Effector CD4-positive, alpha-beta T cell (primary cell): Measurements from ENCODE around the gene NTSR2. TPM values are rescaled to one million over a fixed set of nuclear protein-coding genes. Genes with fewer than 3 reads are reported as not detected.

Experiments
- DNase-seq: peaks from one replicate; pipeline ENCODE4 v3.0.0-alpha.2; 2020
- total RNA-seq: gene quantifications from one replicate; lab custom pipeline; 2026; lab: John Stamatoyannopoulos, UW

Gene NTSR2, protein sequence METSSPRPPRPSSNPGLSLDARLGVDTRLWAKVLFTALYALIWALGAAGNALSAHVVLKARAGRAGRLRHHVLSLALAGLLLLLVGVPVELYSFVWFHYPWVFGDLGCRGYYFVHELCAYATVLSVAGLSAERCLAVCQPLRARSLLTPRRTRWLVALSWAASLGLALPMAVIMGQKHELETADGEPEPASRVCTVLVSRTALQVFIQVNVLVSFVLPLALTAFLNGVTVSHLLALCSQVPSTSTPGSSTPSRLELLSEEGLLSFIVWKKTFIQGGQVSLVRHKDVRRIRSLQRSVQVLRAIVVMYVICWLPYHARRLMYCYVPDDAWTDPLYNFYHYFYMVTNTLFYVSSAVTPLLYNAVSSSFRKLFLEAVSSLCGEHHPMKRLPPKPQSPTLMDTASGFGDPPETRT
- total RNA-seq: not detected

- DNase-seq: no peak
Observed at GRCh38 chr2:11669454-11670291, at the start of gene NTSR2. TSS of gene NTSR2 (minus strand) at chr2:11670195. CDS start at chr2:11670129, 66 bp downstream.

DNA sequence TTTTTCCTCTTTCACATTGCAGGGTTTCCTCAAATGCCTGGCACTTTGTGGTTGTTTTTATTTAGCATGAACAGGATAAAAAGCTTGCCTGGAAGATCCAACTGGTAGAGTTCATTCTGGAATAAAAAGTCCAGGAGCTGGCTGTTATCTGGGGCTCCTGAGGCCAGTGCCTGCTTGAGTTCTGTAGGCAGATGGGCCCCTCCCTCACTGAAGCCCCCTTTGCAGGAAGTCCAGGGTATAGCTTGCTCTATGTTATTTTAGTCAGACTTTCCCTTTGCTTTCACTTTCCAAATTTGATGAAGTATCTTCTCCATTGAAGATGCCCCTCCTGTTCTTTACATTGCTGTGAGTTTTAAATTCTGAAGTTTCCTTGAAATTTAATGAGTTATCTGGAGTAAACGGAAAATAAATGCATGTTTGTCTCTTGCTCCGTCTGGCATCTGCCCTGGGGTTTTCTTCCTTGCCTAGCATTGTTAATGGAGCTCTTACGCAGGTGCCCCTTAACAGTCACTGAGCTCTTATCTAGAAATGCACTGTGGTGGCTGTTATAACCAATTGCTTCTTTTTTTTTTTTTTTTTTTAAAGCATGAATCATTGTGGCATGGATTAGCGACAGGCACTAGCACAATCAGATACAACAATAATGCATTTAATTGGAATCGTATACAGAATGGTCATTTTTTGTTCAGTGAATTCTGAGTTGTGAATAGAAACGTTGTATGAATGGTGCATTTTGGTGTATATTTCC, 49.4 kb upstream of the NTSR2 start:
- DNase-seq: no peak

DNA sequence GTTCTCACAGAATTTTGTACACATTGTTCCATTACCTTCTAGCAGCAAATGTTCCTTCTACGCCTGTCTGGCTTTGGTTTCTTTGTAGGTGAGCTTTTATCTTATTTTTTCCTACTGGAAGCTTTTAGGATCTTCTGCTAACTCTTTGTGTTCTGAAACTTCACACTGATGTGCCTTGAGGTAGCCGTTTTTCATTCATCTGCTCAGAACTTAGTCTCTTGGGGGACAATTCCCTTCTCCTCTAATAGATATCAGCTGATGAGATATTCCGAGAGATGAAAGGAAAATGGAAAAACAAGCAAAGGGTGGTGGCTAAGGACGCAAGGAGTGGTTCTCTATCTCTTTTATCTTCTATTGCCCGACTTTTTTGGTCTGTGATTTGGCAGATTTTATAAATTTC, 48.6 kb upstream of the NTSR2 start:
- DNase-seq: no peak

DNA sequence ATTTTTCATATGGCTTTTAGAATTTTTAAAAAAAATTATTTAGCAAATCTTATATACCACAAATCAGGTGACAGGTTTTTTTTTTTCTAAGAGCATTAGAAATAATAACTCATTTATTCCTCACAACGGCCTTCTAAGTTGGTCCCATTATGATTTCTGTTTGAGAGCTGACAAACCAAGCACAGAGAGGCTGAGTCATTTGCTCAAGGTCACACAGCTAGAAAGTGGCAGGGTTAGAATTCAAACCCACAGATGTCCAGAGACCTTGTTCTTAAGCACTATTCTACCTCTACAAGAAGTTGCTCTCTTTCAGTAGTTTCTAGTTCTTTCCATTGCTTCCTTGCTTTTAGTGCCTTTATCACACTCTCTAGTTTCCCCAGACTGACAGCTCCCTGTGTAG, 47.6 kb upstream of the NTSR2 start:
- DNase-seq: no peak

GRCh38 chr2:11716689-11717321, 46.8 kb upstream of the NTSR2 start:
- DNase-seq: no peak

DNA sequence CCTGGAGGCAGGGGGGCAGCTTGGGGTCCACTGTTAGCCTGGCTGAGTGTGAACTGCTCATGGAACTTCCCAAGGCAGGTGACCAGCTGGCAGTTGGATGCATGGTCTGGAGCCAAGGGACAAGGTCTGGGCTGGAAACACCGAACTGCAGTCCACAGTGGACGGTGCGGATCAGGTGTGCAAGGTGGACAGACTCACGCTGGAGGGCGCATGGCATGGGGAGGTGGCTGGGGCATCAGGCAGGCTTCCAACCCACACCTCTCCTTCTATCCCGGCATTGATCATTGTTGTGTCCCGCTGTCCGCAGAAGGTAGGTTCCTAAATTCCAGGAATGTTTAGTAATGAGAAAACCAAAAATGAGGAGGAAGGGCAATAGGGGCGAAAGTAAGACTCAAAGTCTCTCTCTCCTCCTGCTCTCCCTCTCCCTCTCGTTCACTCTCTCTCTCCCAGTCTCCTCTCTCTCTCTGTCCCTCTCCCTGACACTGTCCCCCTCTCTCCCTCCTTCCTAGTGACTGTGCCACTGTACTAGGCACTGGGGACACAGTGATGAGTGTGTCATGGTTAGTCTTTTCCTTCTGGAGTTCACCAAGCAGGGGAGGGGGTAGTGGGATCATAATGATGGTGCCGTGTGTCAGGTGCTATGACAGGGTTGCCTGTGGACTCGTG, 46.1 kb upstream of the NTSR2 start:
- no peak for DNase-seq

- DNase-seq: no peak
Observed at GRCh38 chr2:11713815-11714214, 43.8 kb upstream of the NTSR2 start.

DNA sequence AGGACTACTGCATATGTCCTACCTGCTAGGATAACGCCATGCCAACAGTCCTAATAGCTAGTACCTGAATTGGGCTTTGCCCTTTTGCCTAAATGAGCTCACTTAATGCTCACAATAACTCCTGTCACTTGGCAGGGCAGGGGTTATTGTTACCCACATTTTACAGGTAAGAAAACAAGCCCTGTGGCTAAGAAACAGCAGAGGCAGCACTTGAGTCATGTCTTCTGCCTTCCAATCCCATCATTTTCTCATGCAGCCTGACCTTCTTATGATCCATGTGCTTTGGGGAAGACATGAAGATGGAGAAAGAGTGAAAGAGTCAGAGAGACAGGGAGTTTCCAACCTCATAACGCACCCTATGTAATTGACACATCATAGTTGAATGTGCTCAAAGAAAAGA, 42.9 kb upstream of the NTSR2 start:
- no peak for DNase-seq

- DNase-seq: no peak
Observed at GRCh38 chr2:11711751-11712150, 41.8 kb upstream of the NTSR2 start.

DNA sequence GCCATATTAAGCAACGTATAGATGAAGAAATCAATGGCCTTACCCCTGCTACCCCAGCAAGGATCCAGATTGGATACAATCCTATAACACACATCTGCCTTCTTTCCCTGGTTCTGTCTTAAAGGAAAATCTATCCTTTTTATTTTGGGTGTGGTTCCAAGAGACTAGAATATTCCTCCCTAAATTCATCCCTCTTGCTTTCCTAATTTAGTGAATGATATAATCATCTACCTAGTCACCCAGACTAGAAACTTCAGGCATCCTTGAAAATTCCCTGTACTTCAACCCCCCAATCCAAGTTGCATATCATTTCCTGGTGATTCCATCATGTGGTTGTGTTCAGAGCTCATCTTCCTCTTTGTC, 41.3 kb upstream of the NTSR2 start:
- DNase-seq: no peak

DNA sequence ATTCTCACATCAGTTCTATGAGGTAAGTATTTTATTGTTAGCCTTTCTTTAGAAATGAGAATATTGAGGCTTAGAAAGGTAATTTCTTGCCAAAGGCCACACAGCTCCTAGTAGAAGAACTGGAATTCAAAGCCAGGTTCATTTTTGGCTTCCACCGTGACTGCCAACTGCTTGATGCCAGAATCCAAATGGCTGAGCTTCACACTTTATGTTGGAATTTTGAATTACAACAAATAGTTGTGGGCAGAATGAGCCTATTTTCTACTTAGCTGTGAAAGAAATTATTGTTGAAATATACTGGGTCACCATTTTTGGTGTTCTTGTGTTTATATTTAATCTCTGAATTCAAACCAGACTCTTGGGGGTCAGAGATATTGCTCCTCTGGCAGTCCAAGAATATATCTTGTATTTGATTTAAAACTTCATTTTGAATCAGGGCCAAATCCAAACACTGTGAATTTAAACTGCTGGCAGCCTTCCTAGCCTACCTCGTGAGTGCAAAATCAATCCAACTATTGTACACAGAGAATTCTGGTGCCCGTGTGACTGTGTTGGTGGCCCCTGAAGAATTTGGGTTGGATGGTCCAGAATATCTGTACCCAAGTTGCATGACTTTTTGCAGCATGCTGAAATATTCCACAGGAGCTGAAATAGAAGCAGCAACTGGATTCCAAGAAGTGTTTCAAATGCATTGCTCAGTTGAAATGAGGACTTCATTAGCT, 40.8 kb upstream of the NTSR2 start:
- no peak for DNase-seq

GRCh38 chr2:11710210-11710609, 40.2 kb upstream of the NTSR2 start:
- DNase-seq: no peak

DNA sequence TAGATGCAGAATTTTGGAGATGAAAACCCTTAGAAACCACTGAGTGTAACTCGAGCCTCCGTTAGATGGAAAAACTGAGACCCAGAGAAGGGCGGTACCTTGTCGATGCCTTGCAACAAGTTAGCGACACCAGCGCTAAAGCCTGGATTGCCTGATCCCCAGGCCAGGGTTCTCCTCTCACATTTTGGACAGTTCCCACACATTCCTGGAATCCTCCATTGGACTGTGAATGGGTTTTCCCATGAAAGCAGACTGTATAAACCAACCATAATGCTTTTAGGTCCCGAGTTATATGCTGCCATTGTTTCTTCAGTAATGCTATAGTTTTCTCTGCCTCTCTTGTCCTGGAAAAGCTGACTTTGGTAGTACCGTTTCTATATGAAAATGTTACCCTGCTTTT, 39.3 kb upstream of the NTSR2 start:
- no peak for DNase-seq

- DNase-seq: no peak
Observed at GRCh38 chr2:11708106-11708505, 38.1 kb upstream of the NTSR2 start.

DNA sequence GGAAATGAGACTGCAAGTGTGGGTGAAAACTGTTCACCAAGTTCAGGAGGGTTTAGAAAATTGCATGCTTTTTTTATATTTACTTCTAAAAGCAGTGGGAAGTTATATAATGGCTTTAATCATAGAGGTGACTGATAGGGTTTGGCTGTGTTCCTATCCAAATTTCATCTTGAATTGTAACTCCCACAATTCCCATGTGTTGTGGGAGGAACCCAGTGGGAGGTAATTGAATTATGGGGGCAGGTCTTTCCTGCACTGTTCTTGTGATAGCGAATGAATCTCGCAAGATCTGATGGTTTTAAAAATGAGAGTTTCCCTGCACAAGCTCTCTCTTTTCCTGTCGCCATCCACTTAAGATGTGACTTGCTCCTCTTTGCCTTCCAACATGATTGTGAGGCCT, 35.7 kb upstream of the NTSR2 start:
- no peak for DNase-seq

DNA sequence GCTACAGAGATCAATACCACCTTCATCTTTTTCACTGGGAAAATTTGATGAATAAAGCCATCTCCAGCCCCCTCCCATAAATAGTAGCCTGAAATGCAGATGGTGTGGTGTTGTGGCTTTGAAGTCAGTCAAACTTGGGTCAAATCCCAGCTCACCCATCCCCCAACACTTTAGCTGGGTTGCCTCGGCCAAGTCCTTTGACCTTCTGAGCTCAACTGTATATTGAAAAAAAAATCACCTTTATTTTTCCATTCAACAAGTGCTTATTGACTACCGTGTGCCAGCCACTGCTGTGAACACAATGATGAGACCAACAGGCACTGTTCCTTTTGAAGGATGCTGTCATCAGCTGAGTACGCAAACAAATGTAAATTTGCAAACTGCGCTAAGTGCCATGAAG, 35.1 kb upstream of the NTSR2 start:
- no peak for DNase-seq

DNA sequence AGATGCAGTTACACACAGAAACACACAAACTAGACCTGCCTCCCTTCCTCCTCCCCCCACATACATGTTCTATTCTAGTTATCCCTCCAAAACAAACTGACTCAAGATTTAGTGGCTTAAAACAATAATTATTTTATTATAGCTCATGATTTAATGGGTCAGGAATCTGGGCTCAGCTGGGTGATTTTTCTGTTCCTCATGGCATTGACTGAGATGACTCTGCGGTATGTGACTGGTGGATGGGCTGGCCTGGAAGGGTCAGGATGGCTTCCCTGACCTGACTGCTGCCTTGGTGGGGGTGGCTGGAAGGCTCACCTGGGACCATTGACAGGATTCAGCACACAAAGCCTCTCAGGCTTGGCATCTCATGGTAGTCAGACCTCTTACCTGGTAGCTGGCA, 33.7 kb upstream of the NTSR2 start:
- DNase-seq: no peak

DNA sequence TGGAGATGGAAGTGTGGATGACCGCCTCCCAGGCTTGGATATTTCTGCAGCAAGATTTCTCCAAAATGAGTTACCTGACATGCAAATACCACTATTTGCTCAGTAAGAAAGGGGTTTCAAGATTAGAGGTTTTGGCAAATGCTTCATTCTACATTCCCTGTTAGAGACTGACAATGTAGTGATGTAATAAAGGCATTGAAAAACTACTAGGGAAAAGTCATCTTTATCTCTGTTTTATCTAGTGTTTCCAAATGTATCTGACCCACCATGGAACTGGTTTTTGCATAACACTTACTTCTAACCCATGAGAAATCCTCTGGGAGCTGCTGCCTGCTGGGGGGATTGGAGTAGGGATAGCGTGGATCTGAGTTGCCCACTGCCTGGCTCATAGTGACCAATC, 33.0 kb upstream of the NTSR2 start:
- DNase-seq: no peak

DNA sequence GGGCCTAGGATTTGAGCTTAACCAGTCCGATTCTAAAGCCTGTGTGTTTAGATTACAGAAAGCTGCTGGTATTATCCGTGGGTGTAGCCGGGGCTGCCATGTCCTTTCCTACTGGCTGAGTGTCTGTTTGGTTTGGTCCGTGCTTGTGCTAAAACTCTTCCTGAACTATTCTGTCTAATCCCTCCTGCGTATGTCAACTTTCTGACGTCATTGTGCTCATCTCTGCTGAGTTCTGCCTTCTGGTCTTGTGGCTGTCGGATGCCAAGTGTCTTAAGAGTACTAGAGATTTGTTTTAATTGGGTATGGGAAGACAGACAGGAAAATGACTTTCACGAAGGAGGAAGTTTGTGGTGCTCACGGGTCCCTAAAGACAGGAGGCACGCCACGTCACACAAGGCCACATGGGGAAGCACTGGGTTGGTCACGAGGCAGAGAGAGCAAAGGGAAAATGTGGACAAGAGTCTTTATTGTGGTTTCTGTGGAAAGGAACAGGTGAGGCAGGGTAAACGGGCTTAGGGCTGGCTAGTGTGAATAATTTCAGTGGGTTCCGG, 31.8 kb upstream of the NTSR2 start:
- no peak for DNase-seq

- DNase-seq: no peak
Observed at GRCh38 chr2:11701206-11701605, 31.2 kb upstream of the NTSR2 start.
